Calu3 (cell line): ENCODE data around the gene LOC128125822.

Experiments
- BruUV-seq: library from RNA; stranded (reverse); fragments of 400-500 nt; replicated peaks from 2 replicates; lab custom pipeline; 2021; lab: Mats Ljungman, UMichigan
- CTCF ChIA-PET: fragments of 300-600 bp; sonication (Branson Sonifier 250); formaldehyde crosslinking; loops from one replicate; lab custom pipeline; 2022; ENCODE audit warnings: antibody characterized with exemption; lab: Charles Lee
- DNase-seq: peaks from one replicate; pipeline ENCODE4 v3.0.0; 2022
- H3K27ac Mint-ChIP-seq: one replicate; pipeline ENCODE4 v1.8.0; 2022; ENCODE audit warnings: mixed read lengths; ENCODE audit not compliant: unreplicated experiment
- H3K27me3 Mint-ChIP-seq: one replicate; pipeline ENCODE4 v1.8.0; 2022; ENCODE audit warnings: mixed read lengths; ENCODE audit not compliant: unreplicated experiment
- H3K36me3 Mint-ChIP-seq: one replicate; pipeline ENCODE4 v1.8.0; 2022; ENCODE audit warnings: mild to moderate bottlenecking, moderate library complexity, mixed read lengths; ENCODE audit not compliant: insufficient read depth, unreplicated experiment
- H3K4me1 Mint-ChIP-seq: one replicate; pipeline ENCODE4 v1.8.0; 2022; ENCODE audit warnings: mild to moderate bottlenecking, low read depth, mixed read lengths; ENCODE audit not compliant: unreplicated experiment
- H3K4me3 Mint-ChIP-seq: one replicate; pipeline ENCODE4 v1.8.0; 2022; ENCODE audit warnings: mild to moderate bottlenecking, low read depth, moderate library complexity, mixed read lengths; ENCODE audit not compliant: unreplicated experiment
- H3K9me3 Mint-ChIP-seq: one replicate; pipeline ENCODE4 v1.8.0; 2022; ENCODE audit warnings: low read depth, mixed read lengths; ENCODE audit not compliant: unreplicated experiment
- CTCF ChIP-seq: fragments of 200-600 bp; IDR thresholded peaks from one replicate; pipeline ENCODE4 v1.8.0; 2022; ENCODE audit warnings: antibody characterized with exemption; ENCODE audit not compliant: unreplicated experiment
- intact Hi-C: fragments of 100-400 bp; cut with micrococcal nuclease; formaldehyde crosslinking; loops from one replicate; pipeline ENCODE4 v1.10.0; 2022; ENCODE audit not compliant: unreplicated experiment

Gene LOC128125822

GRCh38 chr6:63565727-63566596 lies 6.3 kb upstream of the LOC128125822 start:
- Mint-ChIP-seq H3K4me1 (peaks cover 35% of the 10 kb centered on the region), H3K36me3 (peaks cover 4% of the 10 kb centered on the region), H3K27ac (no peak overlapping the region), H3K4me3 (no peak overlapping the region), H3K9me3 (no peaks in the 10 kb centered on the region), H3K27me3 (no peaks in the 10 kb centered on the region)
- intact Hi-C loops, result no loop called here
- no peak for TF ChIP-seq CTCF
- CTCF ChIA-PET, result no interaction called here
- no peak for DNase-seq
- no TSS peak for BruUV-seq

- no peak for DNase-seq
- no peaks in the 10 kb centered on the region for H3K27me3 Mint-ChIP-seq
- no peak overlapping the region for H3K27ac Mint-ChIP-seq
- CTCF ChIA-PET, result no interaction called here
- no peak for TF ChIP-seq CTCF
- BruUV-seq, result no TSS peak
- H3K4me1 Mint-ChIP-seq, result peaks cover 32% of the 10 kb centered on the region
- no peaks in the 10 kb centered on the region for H3K9me3 Mint-ChIP-seq
- H3K36me3 Mint-ChIP-seq, result peaks cover 24% of the 10 kb centered on the region
- no peak overlapping the region for H3K4me3 Mint-ChIP-seq
- intact Hi-C loops, result no loop called here
Observed at GRCh38 chr6:63567966-63568365, 4.3 kb upstream of the LOC128125822 start.

GRCh38 chr6:63571361-63572043 lies 778 bp upstream of the LOC128125822 start:
- peak; percentile 83 for DNase-seq
- TF ChIP-seq CTCF, result no peak
- TSS peak; percentile 57 for BruUV-seq
- Mint-ChIP-seq H3K27ac (peak overlapping the region; percentile 95), H3K27me3 (no peaks in the 10 kb centered on the region), H3K4me3 (peak overlapping the region; percentile 88), H3K9me3 (no peaks in the 10 kb centered on the region), H3K4me1 (peaks cover 14% of the 10 kb centered on the region), H3K36me3 (peaks cover 45% of the 10 kb centered on the region)
- CTCF ChIA-PET, result no interaction called here
- intact Hi-C loops, result loop anchor here (2.0 kb wide), 2 partner anchors 55 to 113 kb away; no protein-coding TSS in a partner anchor

- BruUV-seq, result no TSS peak
- Mint-ChIP-seq H3K4me3 (peak overlapping the region; percentile 88), H3K9me3 (no peaks in the 10 kb centered on the region), H3K27me3 (no peaks in the 10 kb centered on the region), H3K36me3 (peaks cover 55% of the 10 kb centered on the region), H3K27ac (peak overlapping the region; percentile 95), H3K4me1 (peaks cover 11% of the 10 kb centered on the region)
- intact Hi-C loops, result no loop called here
- TF ChIP-seq CTCF, result no peak
- no peak for DNase-seq
- CTCF ChIA-PET, result interaction anchor here (1.3 to 2.5 kb wide), 2 partner anchors 220 to 230 kb away, joined by 4 to 20 read pairs; no protein-coding TSS in a partner anchor
Observed at GRCh38 chr6:63572747-63573075, 431 bp downstream of the LOC128125822 start.
